HFF-Myc (cell line): ENCODE data around the gene HACE1.

Experiments
- DNase-seq: peaks from one replicate; pipeline ENCODE4 v3.0.0-alpha.2; 2011; ENCODE audit warnings: low read depth; ENCODE audit errors: extremely low read depth
- H3K4me3 ChIP-seq: replicated peaks from 2 replicates; pipeline ENCODE4 v1.5.1; 2011; ENCODE audit warnings: low read depth, mild to moderate bottlenecking, control low read depth, low read length
- TF ChIP-seq, protein P1 (sequence below): IDR thresholded peaks from 2 replicates; pipeline ENCODE4 v1.5.1; 2012; ENCODE audit warnings: mild to moderate bottlenecking, low read depth, low read length, control low read depth; ENCODE audit errors: missing control alignments

The HACE1 gene

DNA sequence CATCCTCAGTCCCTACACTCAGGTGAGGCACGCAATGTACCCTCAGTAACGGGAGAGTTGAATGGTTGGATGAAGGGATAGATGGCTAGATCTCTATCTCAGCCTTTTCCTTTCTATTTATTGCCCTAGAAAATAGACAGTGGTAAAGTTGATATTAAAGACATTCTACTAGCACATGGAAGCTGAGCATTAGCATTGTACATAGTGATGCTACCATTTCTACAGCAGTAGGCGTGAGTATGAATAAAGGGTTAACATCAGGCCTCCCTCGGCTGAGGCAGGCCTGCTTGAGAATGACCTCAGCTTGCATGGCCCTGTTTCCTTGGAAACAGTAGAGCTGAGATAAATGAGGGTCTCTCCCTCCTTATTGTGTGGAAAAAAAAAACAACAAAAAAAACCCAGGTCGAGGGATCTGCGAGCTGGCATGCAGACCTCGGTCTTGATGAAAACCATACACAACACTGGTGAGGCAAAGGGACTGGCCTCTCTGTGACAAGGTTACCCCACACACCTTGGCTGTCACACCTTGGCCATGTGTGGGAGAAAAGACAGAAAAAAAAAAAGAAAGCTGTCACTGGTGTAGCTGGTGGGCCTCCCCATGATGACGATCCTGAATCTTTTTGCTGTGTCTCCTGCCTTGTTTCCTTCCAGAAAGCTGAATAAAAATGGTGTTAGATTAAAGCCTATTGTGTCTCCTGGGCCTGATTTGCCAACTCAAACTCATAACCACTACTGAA lies 160.0 kb downstream of the HACE1 start:
- DNase-seq = no peak
- TF ChIP-seq, protein P1, sequence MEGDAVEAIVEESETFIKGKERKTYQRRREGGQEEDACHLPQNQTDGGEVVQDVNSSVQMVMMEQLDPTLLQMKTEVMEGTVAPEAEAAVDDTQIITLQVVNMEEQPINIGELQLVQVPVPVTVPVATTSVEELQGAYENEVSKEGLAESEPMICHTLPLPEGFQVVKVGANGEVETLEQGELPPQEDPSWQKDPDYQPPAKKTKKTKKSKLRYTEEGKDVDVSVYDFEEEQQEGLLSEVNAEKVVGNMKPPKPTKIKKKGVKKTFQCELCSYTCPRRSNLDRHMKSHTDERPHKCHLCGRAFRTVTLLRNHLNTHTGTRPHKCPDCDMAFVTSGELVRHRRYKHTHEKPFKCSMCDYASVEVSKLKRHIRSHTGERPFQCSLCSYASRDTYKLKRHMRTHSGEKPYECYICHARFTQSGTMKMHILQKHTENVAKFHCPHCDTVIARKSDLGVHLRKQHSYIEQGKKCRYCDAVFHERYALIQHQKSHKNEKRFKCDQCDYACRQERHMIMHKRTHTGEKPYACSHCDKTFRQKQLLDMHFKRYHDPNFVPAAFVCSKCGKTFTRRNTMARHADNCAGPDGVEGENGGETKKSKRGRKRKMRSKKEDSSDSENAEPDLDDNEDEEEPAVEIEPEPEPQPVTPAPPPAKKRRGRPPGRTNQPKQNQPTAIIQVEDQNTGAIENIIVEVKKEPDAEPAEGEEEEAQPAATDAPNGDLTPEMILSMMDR = no peak
- H3K4me3 ChIP-seq = no peak overlapping the region

DNA sequence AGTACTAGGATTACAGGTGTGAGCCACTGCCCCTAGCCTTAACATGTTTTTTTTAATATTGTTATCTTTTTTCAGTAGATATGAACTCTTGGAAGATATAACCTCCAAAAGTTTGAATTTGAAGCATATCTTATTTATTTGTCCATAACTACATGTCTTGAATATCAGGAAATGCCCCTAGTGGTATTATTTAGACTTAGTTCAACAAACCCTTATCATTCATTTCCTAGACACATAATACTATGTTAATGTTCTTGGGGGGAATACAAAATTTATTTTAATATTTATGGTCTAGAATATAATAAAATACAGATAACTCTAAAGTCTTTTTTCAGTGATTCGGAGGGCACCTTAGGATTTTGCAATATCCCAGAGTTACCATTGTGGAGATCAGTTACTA lies 160.7 kb downstream of the HACE1 start:
- no peak overlapping the region for H3K4me3 ChIP-seq
- DNase-seq = no peak
- TF ChIP-seq, protein P1 = no peak

DNA sequence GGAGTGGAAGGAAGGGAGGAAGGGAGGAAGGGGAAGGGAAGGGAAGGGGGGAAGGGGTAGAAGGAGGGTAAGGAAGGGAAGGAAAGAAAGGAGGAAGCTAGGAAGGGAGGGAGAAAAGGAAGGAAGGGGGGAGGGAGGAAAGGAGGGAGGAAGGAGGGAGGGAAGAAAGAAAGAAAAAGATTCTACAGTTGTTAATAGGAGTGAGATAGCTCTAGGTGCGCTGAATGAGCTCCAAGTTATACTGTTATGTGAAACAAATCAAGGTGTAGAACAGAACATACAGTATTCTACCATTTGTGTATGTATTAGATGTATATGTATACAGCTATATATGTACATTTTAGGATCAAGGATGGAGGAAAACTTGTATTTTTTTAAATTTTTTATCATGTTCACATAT lies 167.7 kb downstream of the HACE1 start:
- TF ChIP-seq, protein P1 = no peak
- no peak for DNase-seq
- no peak overlapping the region for H3K4me3 ChIP-seq

DNA sequence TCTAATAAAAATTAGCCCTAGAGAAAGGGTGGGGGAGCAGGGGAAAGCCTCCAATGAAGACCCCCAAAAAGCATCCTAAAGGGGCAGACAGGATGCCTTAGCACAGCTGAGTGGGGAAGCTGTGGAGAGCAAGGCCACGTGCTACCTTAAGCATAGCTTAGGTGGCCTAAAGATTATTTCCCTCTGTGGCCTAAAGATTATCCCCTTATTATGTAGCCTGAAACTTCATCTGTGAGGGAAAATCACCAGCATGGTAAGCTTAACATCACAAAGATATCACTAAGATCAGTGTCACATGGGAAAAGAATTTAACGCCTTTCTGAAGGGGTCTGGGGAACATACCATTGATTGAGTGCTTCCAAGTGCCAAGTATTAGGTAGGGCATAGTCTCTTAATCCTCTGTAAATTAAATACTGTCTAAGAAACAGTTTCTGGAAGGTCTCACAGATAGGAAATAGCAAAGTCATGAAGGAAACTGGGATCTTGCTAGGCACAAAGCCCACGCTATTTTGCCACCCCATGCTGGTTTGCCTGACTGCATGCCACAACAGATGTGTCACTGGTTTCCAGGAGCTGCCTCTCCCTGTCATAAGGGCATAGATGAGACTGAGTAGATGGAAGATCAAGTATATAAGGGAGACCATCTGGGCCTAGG lies 170.0 kb downstream of the HACE1 start:
- TF ChIP-seq, protein P1 = no peak
- no peak overlapping the region for H3K4me3 ChIP-seq
- DNase-seq = no peak

DNA sequence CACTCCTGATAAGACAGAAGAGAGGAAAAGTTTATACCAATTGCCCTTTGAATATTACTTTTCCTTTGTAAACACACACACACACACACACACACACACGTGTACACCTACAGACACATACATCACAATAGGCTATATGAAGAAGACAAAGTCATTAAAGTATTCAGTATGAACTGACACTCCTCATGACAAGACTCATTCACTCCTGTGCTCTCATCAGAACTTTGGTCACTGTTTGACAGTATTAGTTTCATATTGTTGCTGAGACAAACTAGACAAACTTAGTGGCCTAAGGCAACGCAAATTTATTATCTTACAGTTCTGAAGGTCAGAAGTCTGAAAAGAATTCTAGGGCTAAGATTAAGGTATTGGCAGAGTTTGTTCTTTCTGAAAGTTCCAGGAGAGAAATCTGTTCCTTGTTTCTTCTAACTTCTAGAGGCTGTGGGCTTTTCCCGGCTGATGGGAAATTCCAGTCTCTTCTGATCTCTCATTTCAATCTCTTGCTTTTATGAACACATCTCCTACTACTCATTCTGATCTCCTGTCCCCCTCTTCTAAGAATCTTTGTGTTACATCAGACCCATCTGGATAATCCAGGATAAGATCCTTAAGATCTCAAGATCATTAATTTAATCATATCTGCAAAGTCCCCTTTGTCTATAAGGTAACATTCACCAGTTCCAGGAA lies 171.3 kb downstream of the HACE1 start:
- no peak for DNase-seq
- TF ChIP-seq, protein P1 = no peak
- no peak overlapping the region for H3K4me3 ChIP-seq

DNA sequence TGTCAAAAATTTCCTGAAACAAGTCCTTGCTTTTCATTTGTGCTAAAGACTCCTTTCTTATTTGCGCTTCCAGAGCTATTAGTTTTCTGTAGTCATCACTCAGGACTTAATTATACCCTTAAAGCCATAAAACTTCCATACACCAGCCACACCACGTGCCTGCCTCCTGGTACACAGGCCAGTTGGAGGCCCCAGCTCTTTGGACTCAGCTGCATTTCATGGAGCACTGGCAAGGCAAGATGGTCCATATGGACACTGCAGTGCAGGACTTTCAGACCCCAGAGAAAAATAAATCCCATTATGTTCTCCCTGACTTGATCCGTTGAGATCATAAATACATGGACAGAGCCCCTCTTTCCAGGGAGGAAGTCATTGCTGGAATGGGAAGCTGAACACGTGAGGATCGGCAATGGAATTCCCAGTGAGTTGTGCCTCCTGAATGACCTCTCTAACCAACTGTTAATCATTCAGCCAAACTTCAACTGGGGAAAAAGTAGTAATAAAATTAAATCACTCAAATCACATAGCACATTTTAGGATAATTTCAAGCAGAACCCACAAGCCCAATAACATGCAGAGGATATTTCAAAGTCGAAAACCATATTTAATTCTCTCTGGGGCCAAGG lies 173.1 kb downstream of the HACE1 start:
- DNase-seq = no peak
- H3K4me3 ChIP-seq = no peak overlapping the region
- TF ChIP-seq, protein P1 = no peak
